IMR-90 (cell line): Measurements from ENCODE around the gene LPAR1. TPM values are rescaled to one million over a fixed set of nuclear protein-coding genes. Genes with fewer than 3 reads are reported as not detected.

Experiments
- ATAC-seq: fragments of 200-7000 bp; cut with Tn5 transposase; 2 replicates; pipeline ENCODE4 v1.9.1; 2020; ENCODE audit warnings: low read depth, mild to moderate bottlenecking, moderate library complexity
- BruUV-seq: library from RNA; stranded (reverse); fragments of 400-500 nt; replicated peaks from 2 replicates; lab custom pipeline; 2021; lab: Mats Ljungman, UMichigan
- CTCF ChIA-PET: fragments of 300-600 bp; formaldehyde crosslinking; extraction: SDS; loops from one replicate; lab custom pipeline; 2021; ENCODE audit warnings: antibody characterized with exemption; lab: Yijun Ruan, JAX
- POLR2A ChIA-PET: fragments of 300-600 bp; sonication (Branson Sonifier 250); formaldehyde crosslinking; loops from one replicate; lab custom pipeline; 2022; ENCODE audit warnings: antibody characterized with exemption; ENCODE audit not compliant: unreplicated experiment; lab: Charles Lee
- DNase-seq: peaks from one replicate; pipeline ENCODE4 v3.0.0; 2013
- H2AFZ ChIP-seq: replicated peaks from 2 replicates; pipeline ENCODE3; 2013; ENCODE audit warnings: low read length, mild to moderate bottlenecking; ENCODE audit not compliant: poor library complexity
- H2AK5ac ChIP-seq: 2 replicates; pipeline ENCODE4 v1.6.1; 2013; ENCODE audit warnings: low read depth, low read length, inconsistent platforms
- H2AK9ac ChIP-seq: replicated peaks from 2 replicates; pipeline ENCODE3; 2013; ENCODE audit warnings: mild to moderate bottlenecking, low read depth, low read length, moderate library complexity; ENCODE audit not compliant: poor library complexity
- H2BK120ac ChIP-seq: 2 replicates; pipeline ENCODE4 v1.6.1; 2013; ENCODE audit warnings: low read depth, low read length, inconsistent platforms
- H2BK15ac ChIP-seq: 3 replicates; pipeline ENCODE4 v1.6.1; 2013; ENCODE audit warnings: low read depth, low read length, inconsistent platforms
- H2BK20ac ChIP-seq: 2 replicates; pipeline ENCODE4 v1.6.1; 2013; ENCODE audit warnings: low read depth, mild to moderate bottlenecking, inconsistent platforms, low read length, moderate library complexity
- H2BK5ac ChIP-seq: 2 replicates; pipeline ENCODE4 v1.6.1; 2013; ENCODE audit warnings: mild to moderate bottlenecking, low read depth, low read length, inconsistent platforms; ENCODE audit not compliant: poor library complexity, severe bottlenecking
- H3K14ac ChIP-seq: replicated peaks from 2 replicates; pipeline ENCODE4 v1.6.1; 2013; ENCODE audit warnings: low read depth, low read length, inconsistent platforms
- H3K18ac ChIP-seq: 2 replicates; pipeline ENCODE4 v1.6.1; 2013; ENCODE audit warnings: low read depth, low read length, control low read depth
- H3K23ac ChIP-seq: 2 replicates; pipeline ENCODE4 v1.6.1; 2013; ENCODE audit warnings: low read depth, low read length, inconsistent platforms
- H3K27ac ChIP-seq: 2 replicates; pipeline ENCODE4 v1.5.1; 2013; ENCODE audit warnings: mild to moderate bottlenecking, control low read depth, low read length; ENCODE audit not compliant: insufficient read depth
- H3K27me3 ChIP-seq: 2 replicates; pipeline ENCODE4 v1.6.1; 2013; ENCODE audit warnings: low read length; ENCODE audit not compliant: control insufficient read depth, insufficient read depth
- H3K36me3 ChIP-seq: 2 replicates; pipeline ENCODE4 v1.6.1; 2013; ENCODE audit warnings: low read length, mixed read lengths; ENCODE audit not compliant: control insufficient read depth, insufficient read depth
- H3K4ac ChIP-seq: 2 replicates; pipeline ENCODE4 v1.6.1; 2013; ENCODE audit warnings: low read depth, low read length, inconsistent platforms
- H3K4me1 ChIP-seq: 2 replicates; pipeline ENCODE4 v1.6.1; 2013; ENCODE audit warnings: low read length, mixed read lengths; ENCODE audit not compliant: control insufficient read depth, insufficient read depth
- H3K4me2 ChIP-seq: 2 replicates; pipeline ENCODE4 v1.6.1; 2013; ENCODE audit warnings: low read depth, mild to moderate bottlenecking, control low read depth, low read length, moderate library complexity
- H3K4me3 ChIP-seq: 2 replicates; pipeline ENCODE4 v1.5.1; 2013; ENCODE audit warnings: low read depth, mild to moderate bottlenecking, control low read depth, low read length, moderate library complexity; ENCODE audit not compliant: insufficient read depth
- H3K56ac ChIP-seq: 2 replicates; pipeline ENCODE4 v1.6.1; 2013; ENCODE audit warnings: low read length, inconsistent platforms; ENCODE audit not compliant: insufficient read depth; ENCODE audit errors: extremely low read depth
- H3K79me1 ChIP-seq, 2 experiments: 2 replicates each; pipeline ENCODE4 v1.6.1; 2013; ENCODE audit warnings: low read length in 2 of 2, inconsistent platforms in 1 of 2, low read depth in 1 of 2
- H3K9ac ChIP-seq: 2 replicates; pipeline ENCODE4 v1.6.1; 2013; ENCODE audit warnings: low read depth, low read length, control low read depth
- H3K9me1 ChIP-seq: 2 replicates; pipeline ENCODE4 v1.6.1; 2013; ENCODE audit warnings: low read length, inconsistent platforms; ENCODE audit not compliant: insufficient read depth
- H3K9me3 ChIP-seq: 2 replicates; pipeline ENCODE4 v1.6.1; 2013; ENCODE audit warnings: low read length; ENCODE audit not compliant: control insufficient read depth, insufficient read depth
- H4K20me1 ChIP-seq: 2 replicates; pipeline ENCODE4 v1.6.1; 2013; ENCODE audit warnings: low read length, inconsistent platforms; ENCODE audit not compliant: insufficient read depth
- H4K5ac ChIP-seq: 2 replicates; pipeline ENCODE4 v1.6.1; 2013; ENCODE audit warnings: mild to moderate bottlenecking, low read depth, low read length, control low read depth
- H4K8ac ChIP-seq, 2 experiments: 2 replicates each; pipeline ENCODE4 v1.6.1; 2013; ENCODE audit warnings: low read depth in 2 of 2, low read length in 2 of 2, control low read depth in 1 of 2, inconsistent platforms in 1 of 2
- H4K91ac ChIP-seq: 2 replicates; pipeline ENCODE4 v1.6.1; 2013; ENCODE audit warnings: low read depth, low read length, inconsistent platforms; ENCODE audit not compliant: insufficient read depth
- CEBPB ChIP-seq: IDR thresholded peaks from 2 replicates; pipeline ENCODE4 v1.6.1; 2012; ENCODE audit warnings: low read depth, low read length, improper control_type of control experiment
- CTCF ChIP-seq: conservative IDR thresholded peaks from 2 replicates; pipeline ENCODE4 v1.5.1; 2012; ENCODE audit warnings: mild to moderate bottlenecking, low read depth, low read length, improper control_type of control experiment
- WGBS, 2 experiments: methylation state at CpG; one replicate each; pipeline versions ENCODE4 v1.1.5 to v1.1.7; 2013; ENCODE audit warnings: missing lambda C conversion rate in 2 of 2; ENCODE audit not compliant: insufficient read length in 1 of 2; ENCODE audit errors: extremely low coverage in 2 of 2; 5-methylcytosine and 5-hydroxymethylcytosine counted together
- dilution Hi-C: fragments of 300-500 bp; cut with HindIII; formaldehyde crosslinking; loops from one replicate; pipeline ENCODE4 v1.14.3; 2018; ENCODE audit warnings: low sequenced_read_pairs; ENCODE audit not compliant: unreplicated experiment
- in situ Hi-C: fragments of 300-500 bp; cut with MboI; formaldehyde crosslinking; loops from 3 replicates; pipeline ENCODE4 v1.14.3; 2019; ENCODE audit warnings: low sequenced_read_pairs, inconsistent platforms, mixed read lengths
- intact Hi-C: fragments of 100-400 bp; cut with micrococcal nuclease; formaldehyde crosslinking; loops from 2 replicates; pipeline ENCODE4 v1.10.0; 2022
- polyA plus RNA-seq, 3 experiments: library from polyadenylated mRNA; depleted of rRNA; stranded (reverse); fragments of >200 nt; gene quantifications; 2 replicates each; pipeline ENCODE4 v1.2.3, GENCODE V29; 2012; ENCODE audit warnings: low replicate concordance in 1 of 3
- total RNA-seq: library from RNA; depleted of rRNA; stranded (reverse); fragments of >200 nt; gene quantifications from 2 replicates; pipeline ENCODE4 v1.2.3, GENCODE V29; 2012

Gene LPAR1
- total and polyA plus RNA-seq, 2 of the 4 experiments (the other 2 are of a cell fraction), result 171 to 315 TPM

GRCh38 chr9:110975969-110976368, 62.3 kb downstream of the LPAR1 start:
- Histone ChIP-seq H2AK9ac (no peak overlapping the region), H3K14ac (no peak overlapping the region), H3K9ac (no peak overlapping the region), H3K4me3 (no peak overlapping the region), H3K4me1 (peaks cover 17% of the 10 kb centered on the region), H4K20me1 (peaks cover 94% of the 10 kb centered on the region), H3K23ac (no peak overlapping the region), H4K91ac (no peak overlapping the region), H2AFZ (no peak overlapping the region), H2BK15ac (no peak overlapping the region), H2BK5ac (no peak overlapping the region), H3K9me3 (no peaks in the 10 kb centered on the region), H2BK120ac (no peak overlapping the region), H2BK20ac (no peak overlapping the region), H3K18ac (no peak overlapping the region), H3K4ac (no peak overlapping the region), H2AK5ac (no peak overlapping the region), H3K27ac (no peak overlapping the region), H3K27me3 (no peaks in the 10 kb centered on the region), H3K4me2 (no peak overlapping the region), H3K9me1 (peaks cover 19% of the 10 kb centered on the region), H3K79me1 (peaks cover 35 to 71% of the 10 kb centered on the region in 2 experiments), H4K5ac (no peak overlapping the region), H3K36me3 (peaks cover 16% of the 10 kb centered on the region), H3K56ac (no peak overlapping the region), H4K8ac (no peak overlapping the region)
- in situ Hi-C loops (no loop called here), dilution Hi-C loops (no loop called here), intact Hi-C loops (loop anchor here (2.0 to 5.0 kb wide), 2 partner anchors 61 to 321 kb away; no protein-coding TSS in a partner anchor)
- ATAC-seq (no peak), DNase-seq (no peak)
- ChIA-PET CTCF (interaction anchor here (0.7 kb wide), 1 partner anchor 58 kb away, joined by 5 read pairs; no protein-coding TSS in a partner anchor), POLR2A (no interaction called here)
- BruUV-seq, result no TSS peak
- TF ChIP-seq CTCF (no peak), CEBPB (peak; percentile 68)
- WGBS, 2 experiments, result no CpG with 5 or more reads among the region's 6 CpGs
